ENCODE measurements around the gene KRTAP21-2.
"Not testable (repeated sequence)": the region's sequence is repeated elsewhere in the genome, so short reads cannot be mapped to it uniquely, and the experiment has no call there.

KRTAP21-2 gene

GRCh38 chr21:30758306-30758705 lies 11.2 kb upstream of the KRTAP21-2 start:
- TF ChIP-seq CEBPB (IDR thresholded peaks at IDR 0.05), result no peak
- no peak for TF ChIP-seq CREB1 (IDR thresholded peaks at IDR 0.05; ENCODE audit: low read depth)
- no peak for TF ChIP-seq MAX (IDR thresholded peaks at IDR 0.05)
- no peak for TF ChIP-seq EGR1 (IDR thresholded peaks at IDR 0.05)
- TF ChIP-seq YY1 (IDR thresholded peaks at IDR 0.05; ENCODE audit: low read depth), result no peak
- no peak for TF ChIP-seq ZBTB7A (IDR thresholded peaks at IDR 0.05; ENCODE audit: low read depth)
- TF ChIP-seq EP300 (IDR thresholded peaks at IDR 0.05; ENCODE audit: borderline replicate concordance), result no peak
- no peak for TF ChIP-seq FOXM1 (IDR thresholded peaks at IDR 0.05; ENCODE audit: borderline replicate concordance, low read depth)
- no peak for TF ChIP-seq RAD21 (IDR thresholded peaks at IDR 0.05; ENCODE audit: low read depth)
- TF ChIP-seq TEAD4 (IDR thresholded peaks at IDR 0.05), result no peak
- no peak for TF ChIP-seq TAF1 (IDR thresholded peaks at IDR 0.05; ENCODE audit: low read depth)
- TF ChIP-seq, protein P1, sequence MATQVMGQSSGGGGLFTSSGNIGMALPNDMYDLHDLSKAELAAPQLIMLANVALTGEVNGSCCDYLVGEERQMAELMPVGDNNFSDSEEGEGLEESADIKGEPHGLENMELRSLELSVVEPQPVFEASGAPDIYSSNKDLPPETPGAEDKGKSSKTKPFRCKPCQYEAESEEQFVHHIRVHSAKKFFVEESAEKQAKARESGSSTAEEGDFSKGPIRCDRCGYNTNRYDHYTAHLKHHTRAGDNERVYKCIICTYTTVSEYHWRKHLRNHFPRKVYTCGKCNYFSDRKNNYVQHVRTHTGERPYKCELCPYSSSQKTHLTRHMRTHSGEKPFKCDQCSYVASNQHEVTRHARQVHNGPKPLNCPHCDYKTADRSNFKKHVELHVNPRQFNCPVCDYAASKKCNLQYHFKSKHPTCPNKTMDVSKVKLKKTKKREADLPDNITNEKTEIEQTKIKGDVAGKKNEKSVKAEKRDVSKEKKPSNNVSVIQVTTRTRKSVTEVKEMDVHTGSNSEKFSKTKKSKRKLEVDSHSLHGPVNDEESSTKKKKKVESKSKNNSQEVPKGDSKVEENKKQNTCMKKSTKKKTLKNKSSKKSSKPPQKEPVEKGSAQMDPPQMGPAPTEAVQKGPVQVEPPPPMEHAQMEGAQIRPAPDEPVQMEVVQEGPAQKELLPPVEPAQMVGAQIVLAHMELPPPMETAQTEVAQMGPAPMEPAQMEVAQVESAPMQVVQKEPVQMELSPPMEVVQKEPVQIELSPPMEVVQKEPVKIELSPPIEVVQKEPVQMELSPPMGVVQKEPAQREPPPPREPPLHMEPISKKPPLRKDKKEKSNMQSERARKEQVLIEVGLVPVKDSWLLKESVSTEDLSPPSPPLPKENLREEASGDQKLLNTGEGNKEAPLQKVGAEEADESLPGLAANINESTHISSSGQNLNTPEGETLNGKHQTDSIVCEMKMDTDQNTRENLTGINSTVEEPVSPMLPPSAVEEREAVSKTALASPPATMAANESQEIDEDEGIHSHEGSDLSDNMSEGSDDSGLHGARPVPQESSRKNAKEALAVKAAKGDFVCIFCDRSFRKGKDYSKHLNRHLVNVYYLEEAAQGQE (IDR thresholded peaks at IDR 0.05; ENCODE audit: low read depth), result no peak
- TF ChIP-seq NFIC (IDR thresholded peaks at IDR 0.05), result no peak
- no peak for TF ChIP-seq TCF12 (IDR thresholded peaks at IDR 0.05; ENCODE audit: low read depth)
- TF ChIP-seq, protein P2, sequence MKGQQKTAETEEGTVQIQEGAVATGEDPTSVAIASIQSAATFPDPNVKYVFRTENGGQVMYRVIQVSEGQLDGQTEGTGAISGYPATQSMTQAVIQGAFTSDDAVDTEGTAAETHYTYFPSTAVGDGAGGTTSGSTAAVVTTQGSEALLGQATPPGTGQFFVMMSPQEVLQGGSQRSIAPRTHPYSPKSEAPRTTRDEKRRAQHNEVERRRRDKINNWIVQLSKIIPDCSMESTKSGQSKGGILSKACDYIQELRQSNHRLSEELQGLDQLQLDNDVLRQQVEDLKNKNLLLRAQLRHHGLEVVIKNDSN (IDR thresholded peaks at IDR 0.05), result no peak

- TF ChIP-seq CEBPB (IDR thresholded peaks at IDR 0.05); EP300 (IDR thresholded peaks at IDR 0.05; ENCODE audit: borderline replicate concordance); YY1 (IDR thresholded peaks at IDR 0.05; ENCODE audit: low read depth): not testable (repeated sequence)
Observed at GRCh38 chr21:30755328-30755727, 8.3 kb upstream of the KRTAP21-2 start, which contains the start of gene KRTAP21-1. TSS of gene KRTAP21-1 (minus strand) at chr21:30755428. CDS start at chr21:30755378, 50 bp downstream.

- TF ChIP-seq RAD21 (IDR thresholded peaks at IDR 0.05; ENCODE audit: low read depth), result no peak
- TF ChIP-seq TAF1 (IDR thresholded peaks at IDR 0.05; ENCODE audit: low read depth), result no peak
- TF ChIP-seq YY1 (IDR thresholded peaks at IDR 0.05; ENCODE audit: low read depth), result no peak
- no peak for TF ChIP-seq CREB1 (IDR thresholded peaks at IDR 0.05; ENCODE audit: low read depth)
- TF ChIP-seq EP300 (IDR thresholded peaks at IDR 0.05; ENCODE audit: borderline replicate concordance), result no peak
- TF ChIP-seq CEBPB (IDR thresholded peaks at IDR 0.05), result no peak
- TF ChIP-seq TEAD4 (IDR thresholded peaks at IDR 0.05), result no peak
- no peak for TF ChIP-seq TCF12 (IDR thresholded peaks at IDR 0.05; ENCODE audit: low read depth)
- no peak for TF ChIP-seq ZBTB7A (IDR thresholded peaks at IDR 0.05; ENCODE audit: low read depth)
- TF ChIP-seq EGR1 (IDR thresholded peaks at IDR 0.05), result no peak
- TF ChIP-seq FOXM1 (IDR thresholded peaks at IDR 0.05; ENCODE audit: borderline replicate concordance, low read depth), result no peak
- no peak for TF ChIP-seq MAX (IDR thresholded peaks at IDR 0.05)
- no peak for TF ChIP-seq NFIC (IDR thresholded peaks at IDR 0.05)
- TF ChIP-seq, protein P1 (IDR thresholded peaks at IDR 0.05; ENCODE audit: low read depth), result no peak
- TF ChIP-seq, protein P2 (IDR thresholded peaks at IDR 0.05), result no peak
Observed at GRCh38 chr21:30740462-30740861, 6.6 kb downstream of the KRTAP21-2 start.

DNA sequence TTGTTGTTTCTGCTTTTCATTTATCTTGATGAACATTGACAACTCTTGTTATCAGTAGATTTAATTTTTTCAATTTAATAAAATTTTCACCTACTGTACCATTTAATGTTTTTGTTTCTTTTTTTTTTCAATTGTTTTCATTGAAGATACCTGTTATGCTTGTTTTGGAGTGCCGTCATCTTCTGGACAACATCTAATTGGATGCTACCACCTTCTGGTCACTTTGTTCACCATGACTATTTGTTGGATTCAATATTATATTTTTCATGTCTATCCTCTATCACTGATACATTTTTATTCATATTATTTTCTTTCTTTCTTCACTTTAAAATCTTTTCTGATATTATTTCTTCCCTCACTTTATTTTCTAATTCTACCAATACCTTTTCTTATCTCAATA lies 14.0 kb downstream of the KRTAP21-2 start:
- TF ChIP-seq, protein P1 (IDR thresholded peaks at IDR 0.05; ENCODE audit: low read depth), result no peak
- TF ChIP-seq, protein P2 (IDR thresholded peaks at IDR 0.05), result no peak
- TF ChIP-seq ZBTB7A (IDR thresholded peaks at IDR 0.05; ENCODE audit: low read depth) (no peak), TEAD4 (IDR thresholded peaks at IDR 0.05) (no peak), RAD21 (IDR thresholded peaks at IDR 0.05; ENCODE audit: low read depth) (peak; percentile 14; the same call in 1 of the 2 replicates)

Measured in Ishikawa (cell line).